NCI-H2171 treated with DMSO at 0.1 percent for 48 hours (cell line): ENCODE measurements around the gene TLCD3A.
"Not testable (repeated sequence)": the region's sequence is repeated elsewhere in the genome, so short reads cannot be mapped to it uniquely, and the experiment has no call there.

Source experiments
- DNase-seq: peaks from one replicate; lab custom pipeline; 2025; lab: John Stamatoyannopoulos, UW

The TLCD3A gene

DNA sequence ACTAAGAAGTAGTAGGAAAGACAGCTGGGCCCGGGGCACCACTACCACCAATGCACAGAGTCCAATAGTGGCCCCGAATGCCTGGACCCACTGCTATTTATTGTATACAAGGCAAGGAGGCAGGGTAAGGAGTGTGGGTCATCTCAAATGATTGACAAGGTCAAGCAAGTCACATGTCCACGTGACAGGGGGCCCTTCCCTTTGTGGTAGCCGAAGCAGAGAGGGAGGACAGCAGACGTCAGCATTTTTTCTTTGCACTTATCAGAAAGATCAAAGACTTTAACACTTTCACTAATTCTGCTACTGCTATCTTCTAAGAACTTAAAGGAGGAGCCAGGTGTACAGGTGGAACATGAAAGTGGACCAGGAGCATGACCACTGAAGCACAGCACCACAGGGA is 24.3 kb upstream of the TLCD3A start:
- DNase-seq, result no peak

DNA sequence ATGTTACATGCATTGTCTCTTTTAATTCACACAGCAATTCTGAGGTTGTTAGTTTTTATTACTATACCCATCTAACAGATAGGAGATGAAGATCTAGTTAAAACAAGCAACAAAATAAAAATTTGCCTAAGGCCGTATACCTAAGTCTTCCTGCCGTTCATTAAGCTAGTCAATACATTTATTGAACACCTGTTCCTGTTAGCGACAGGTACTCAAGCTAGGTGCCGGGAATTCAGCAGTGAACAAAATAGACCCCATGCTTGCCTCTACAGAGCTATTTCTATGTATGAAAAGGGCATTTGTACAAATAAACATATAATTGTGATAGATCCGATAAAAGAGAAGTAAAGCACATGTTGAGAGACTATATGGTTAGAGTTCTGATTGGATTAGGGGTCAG is 14.3 kb upstream of the TLCD3A start:
- no peak for DNase-seq

DNA sequence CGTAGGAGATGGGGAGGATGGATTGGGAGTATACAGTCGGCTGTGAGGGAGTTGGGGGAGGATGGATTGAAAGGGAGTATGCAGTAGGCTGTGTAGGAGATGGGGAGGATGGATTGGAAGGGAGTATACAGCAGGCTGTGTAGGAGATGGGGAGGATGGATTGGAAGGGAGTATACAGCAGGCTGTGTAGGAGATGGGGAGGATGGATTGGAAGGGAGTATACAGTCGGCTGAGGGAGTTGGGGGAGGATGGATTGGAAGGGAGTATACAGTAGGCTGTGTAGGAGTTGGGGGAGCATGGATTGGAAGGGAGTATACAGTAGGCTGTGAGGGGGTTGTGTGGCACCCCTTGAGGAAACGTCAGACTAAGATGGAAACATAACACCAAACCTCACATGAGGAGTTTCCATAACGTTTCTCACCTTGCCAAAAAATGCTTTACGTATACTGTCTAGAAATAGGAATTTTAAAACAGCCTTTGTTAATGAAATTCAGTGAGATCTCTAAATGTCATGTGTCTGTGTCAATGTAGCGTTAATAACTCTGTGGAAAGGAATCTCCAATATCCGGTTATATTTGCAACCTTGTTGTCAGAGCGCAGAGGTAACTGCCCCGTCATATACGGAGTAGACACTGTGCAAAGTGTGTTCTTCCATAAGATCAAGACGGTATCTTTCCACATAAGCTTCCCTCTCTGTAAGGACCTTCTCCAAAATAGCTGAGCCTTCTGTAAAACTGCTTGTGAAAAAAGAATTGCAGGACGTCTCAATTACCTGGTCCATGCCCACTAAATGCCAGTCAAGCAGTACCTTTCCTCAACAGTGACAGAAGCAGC is 11.5 kb upstream of the TLCD3A start:
- no peak for DNase-seq

DNA sequence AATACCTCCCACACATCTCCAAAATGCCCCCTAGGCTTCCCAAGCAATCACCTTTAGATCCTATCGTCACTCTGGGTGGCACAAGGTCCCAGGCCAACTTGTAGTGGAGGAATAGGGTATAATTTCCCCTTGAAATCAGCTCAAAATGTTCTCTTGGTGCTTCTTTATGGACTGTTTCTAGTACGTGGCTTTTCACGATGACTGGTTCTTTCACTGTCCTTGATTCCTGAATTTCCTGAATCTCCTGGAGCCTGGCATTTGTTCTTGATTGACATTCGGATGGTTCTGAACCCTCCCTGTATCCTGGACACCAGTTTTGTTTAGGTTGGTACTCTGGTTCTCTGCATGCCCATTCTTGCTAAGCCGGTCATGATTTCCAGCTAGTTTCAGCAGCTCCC is 10.9 kb upstream of the TLCD3A start:
- DNase-seq, result no peak

GRCh38 chr17:725084-725483 is 7.3 kb upstream of the TLCD3A start:
- DNase-seq, result no peak

DNA sequence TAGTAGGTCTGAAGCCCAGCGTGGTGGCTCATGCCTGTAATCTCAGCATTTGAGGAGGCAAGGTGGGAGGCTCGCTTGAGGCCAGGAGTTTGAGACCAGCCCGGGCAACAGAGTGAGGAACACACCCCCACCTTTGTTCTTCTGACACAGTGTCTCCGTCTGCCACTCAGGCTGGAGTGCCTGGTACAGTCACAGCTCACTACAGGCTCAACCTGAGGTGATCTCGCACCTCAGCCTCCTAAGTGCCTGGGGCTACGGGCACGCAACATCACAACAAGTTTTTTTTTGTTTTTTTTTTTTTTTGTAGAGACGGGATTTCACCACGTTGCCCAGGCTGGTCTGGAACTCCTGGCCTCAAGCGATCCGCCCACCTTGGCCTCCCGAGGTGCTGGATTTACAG is 6.7 kb upstream of the TLCD3A start:
- DNase-seq, result no peak

DNA sequence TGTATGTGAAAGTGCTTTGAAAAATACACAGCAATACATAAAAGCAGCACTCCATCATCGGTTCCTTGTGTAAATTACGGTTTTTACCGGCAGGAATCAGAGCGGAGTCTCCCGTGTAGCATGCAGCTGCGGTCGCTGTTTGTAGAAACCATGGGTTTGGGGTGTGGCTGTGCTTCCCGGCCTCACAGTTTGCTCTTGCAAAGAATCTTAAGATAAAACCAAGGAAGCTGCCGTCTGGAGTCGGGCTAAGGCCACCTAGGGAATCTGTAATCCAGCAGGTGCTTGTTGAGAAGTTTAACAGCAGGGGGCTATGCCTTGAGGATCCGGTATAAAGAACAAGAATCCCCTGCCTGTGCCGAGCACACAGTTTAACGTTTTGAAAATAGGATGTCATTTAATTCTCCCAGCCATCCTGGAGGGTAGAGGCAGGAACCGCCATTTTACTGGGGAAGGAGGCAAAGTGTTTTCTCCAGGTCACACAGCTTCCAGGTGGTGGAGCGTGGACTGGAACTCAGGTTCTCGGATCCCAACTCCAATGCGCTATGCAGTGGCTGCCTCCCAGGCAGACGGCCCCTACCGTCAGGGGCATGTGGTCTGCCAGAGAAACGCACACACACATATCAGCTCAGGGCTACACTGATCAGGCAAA is 6.0 kb upstream of the TLCD3A start:
- DNase-seq, result no peak

- DNase-seq, result no peak
Observed at GRCh38 chr17:728911-729310, 3.5 kb upstream of the TLCD3A start.

GRCh38 chr17:731644-732066 is 741 bp upstream of the TLCD3A start:
- no peak for DNase-seq

- peak; percentile 19 for DNase-seq
Observed at GRCh38 chr17:732902-733720, 715 bp downstream of the TLCD3A start.

DNA sequence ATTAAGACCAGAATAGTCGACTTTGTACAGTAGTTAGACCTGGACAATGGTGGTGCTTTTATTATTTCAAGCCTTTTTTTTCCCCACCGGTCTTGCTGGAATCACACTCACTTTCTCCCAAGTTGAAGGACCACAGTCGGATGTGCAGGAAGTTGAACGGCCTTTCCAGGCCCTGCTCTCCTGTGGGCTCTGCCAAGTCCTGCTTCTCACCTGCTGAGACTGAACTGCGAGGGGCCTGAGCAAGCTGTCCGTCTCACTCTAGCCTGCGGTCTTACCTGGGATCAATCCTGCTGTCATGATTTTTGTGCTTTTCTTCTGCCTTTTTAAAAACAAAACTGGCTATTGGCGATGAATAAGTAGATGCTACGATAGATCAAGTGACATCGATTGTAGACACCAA is 1.3 kb downstream of the TLCD3A start:
- DNase-seq, result no peak

DNA sequence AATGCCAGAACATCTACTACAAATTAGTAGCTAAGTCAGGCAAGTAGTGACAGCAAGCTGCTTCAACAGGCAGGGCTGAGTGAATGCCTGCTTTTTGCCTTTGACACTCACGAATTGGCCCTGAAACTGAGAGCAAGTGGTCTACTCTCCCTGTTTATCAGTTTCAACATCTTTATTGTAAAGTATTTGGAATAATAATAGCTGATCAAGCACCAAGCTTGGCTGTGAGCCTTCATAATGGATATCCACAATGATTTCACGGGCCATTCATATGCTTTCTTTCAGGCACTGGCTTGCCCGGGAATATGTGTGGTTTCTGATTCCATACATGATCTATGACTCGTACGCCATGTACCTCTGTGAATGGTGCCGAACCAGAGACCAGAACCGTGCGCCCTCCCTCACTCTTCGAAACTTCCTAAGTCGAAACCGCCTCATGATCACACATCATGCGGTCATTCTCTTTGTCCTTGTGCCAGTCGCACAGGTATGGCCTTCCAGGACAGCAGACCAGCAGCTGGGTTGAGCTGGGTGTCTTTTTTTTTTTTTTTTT is 5.2 kb downstream of the TLCD3A start:
- DNase-seq, result no peak

GRCh38 chr17:740240-741017 is 8.0 kb downstream of the TLCD3A start:
- no peak for DNase-seq

DNA sequence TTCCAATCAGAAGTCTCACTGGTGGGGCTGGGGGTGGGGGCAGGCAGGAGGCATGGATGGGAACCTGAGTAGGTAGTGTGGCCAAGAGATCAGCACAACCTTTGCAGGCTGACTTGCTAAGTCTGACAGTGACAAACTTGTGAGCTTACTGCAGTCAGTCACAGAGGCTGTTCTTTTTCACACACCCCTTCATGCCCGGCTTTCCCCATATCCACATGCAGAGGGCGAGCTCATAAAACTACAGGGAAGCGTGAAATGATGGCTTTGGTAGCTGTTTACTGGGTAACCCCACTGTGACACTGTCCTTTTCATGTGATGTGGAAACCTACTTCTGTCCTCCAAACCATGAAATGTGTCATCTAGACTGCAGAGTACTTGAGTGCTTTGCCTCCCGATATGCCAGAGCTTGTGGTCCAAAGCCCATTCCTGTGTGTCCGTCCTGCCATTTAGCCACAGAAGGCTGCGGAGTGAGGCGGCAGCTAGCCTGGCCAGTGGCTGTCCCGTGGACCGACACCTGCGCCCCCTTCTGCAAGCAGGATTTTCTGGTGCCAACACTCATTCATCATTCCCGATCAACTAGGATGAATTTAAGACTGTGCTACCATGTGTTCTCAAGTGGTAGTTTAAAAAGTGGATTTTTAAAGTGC is 9.9 kb downstream of the TLCD3A start:
- DNase-seq, result no peak

- DNase-seq, result no peak
Observed at GRCh38 chr17:743139-743538, 10.7 kb downstream of the TLCD3A start.

- no peak for DNase-seq
Observed at GRCh38 chr17:744937-745336, 12.5 kb downstream of the TLCD3A start.

- DNase-seq, result no peak
Observed at GRCh38 chr17:745406-745805, 13.0 kb downstream of the TLCD3A start.

DNA sequence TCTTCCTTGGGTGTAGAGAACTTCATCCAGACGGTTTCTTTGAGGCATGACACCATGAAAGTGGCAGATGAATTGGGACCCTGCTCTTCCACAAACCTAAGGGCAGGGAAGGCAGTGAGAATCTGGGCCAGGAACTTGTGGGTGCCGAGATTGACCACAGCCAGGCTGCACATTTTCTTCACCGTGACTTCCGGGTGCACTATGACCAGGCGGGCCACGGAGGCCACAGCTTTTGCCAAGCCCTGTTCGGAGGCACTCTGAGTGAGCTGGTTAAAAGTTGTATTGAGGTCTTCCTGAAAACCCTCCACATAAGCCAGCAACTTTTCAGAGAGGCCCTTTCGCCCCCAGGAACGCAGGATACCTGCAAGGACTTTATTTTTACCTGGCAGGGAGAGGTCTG is 13.8 kb downstream of the TLCD3A start:
- DNase-seq, result no peak

- no peak for DNase-seq
Observed at GRCh38 chr17:746783-747629, 14.6 kb downstream of the TLCD3A start.

DNA sequence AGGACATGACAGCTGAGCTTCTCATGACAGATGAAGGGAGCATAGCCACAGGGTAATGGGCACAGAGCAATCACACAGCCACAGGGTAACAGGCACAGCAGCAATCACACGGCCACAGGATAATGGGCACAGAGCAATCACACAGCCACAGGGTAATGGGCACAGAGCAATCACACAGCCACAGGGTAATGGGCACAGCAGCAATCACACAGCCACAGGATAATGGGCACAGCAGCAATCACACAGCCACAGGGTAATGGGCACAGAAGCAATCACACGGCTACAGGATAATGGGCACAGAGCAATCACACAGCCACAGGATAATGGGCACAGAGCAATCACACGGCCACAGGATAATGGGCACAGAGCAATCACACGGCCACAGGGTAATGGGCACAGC is 16.2 kb downstream of the TLCD3A start:
- not testable (repeated sequence) for DNase-seq
